Suprapubic skin (tissue), 4 donors: ENCODE data around the gene TEX26.

ENCODE experiments used
- CTCF ChIP-seq, 2 donors: fragments of 200-600 bp in 1 of 2; fragments of 450-650 bp in 1 of 2; sonication (generic) in 1 of 2; IDR thresholded peaks; one replicate each; pipeline ENCODE4 v1.5.1; 2016 to 2019; ENCODE audit warnings: antibody characterized with exemption in 2 of 2, mild to moderate bottlenecking in 1 of 2, moderate library complexity in 1 of 2
- EP300 ChIP-seq: sonication (generic); formaldehyde crosslinking; IDR thresholded peaks from one replicate; pipeline ENCODE4 v1.6.1; 2017; ENCODE audit warnings: antibody characterized with exemption
- POLR2A ChIP-seq, 2 donors: fragments of 450-650 bp; IDR thresholded peaks; one replicate each; pipeline ENCODE4 v1.6.1; 2017; ENCODE audit warnings: antibody characterized with exemption in 2 of 2, mild to moderate bottlenecking in 2 of 2, moderate library complexity in 2 of 2
- POLR2AphosphoS5 ChIP-seq, 3 donors: sonication (generic); formaldehyde crosslinking; IDR thresholded peaks; one replicate each; pipeline ENCODE4 v1.6.1; 2017; ENCODE audit warnings: antibody characterized with exemption in 3 of 3

GRCh38 chr13:31015199-31015598 is 82.7 kb downstream of the TEX26 start:
- TF ChIP-seq CTCF (IDR thresholded peaks at IDR 0.05) (no peak), POLR2A (IDR thresholded peaks at IDR 0.05) (no peak), POLR2AphosphoS5 (IDR thresholded peaks at IDR 0.05) (no peak), EP300 (no peak)
